Endodermal cell (in vitro differentiated cells): ENCODE data around the gene TMEM8B. TPM values are rescaled to one million over a fixed set of nuclear protein-coding genes. Genes with fewer than 3 reads are reported as not detected.

Source experiments
- DNase-seq: peaks from one replicate; pipeline ENCODE4 v3.0.0-alpha.2; 2017
- H3K27ac ChIP-seq: 2 replicates; pipeline ENCODE4 v1.5.1; 2013; ENCODE audit warnings: mild to moderate bottlenecking, low read depth, low read length, moderate library complexity
- H3K27me3 ChIP-seq: 2 replicates; pipeline ENCODE4 v1.6.1; 2013; ENCODE audit warnings: mild to moderate bottlenecking, low read length, moderate library complexity; ENCODE audit not compliant: insufficient read depth, control insufficient read depth, poor library complexity, severe bottlenecking
- H3K36me3 ChIP-seq: 2 replicates; pipeline ENCODE4 v1.7.0; 2013; ENCODE audit warnings: mild to moderate bottlenecking, low read length, moderate library complexity; ENCODE audit not compliant: control insufficient read depth, insufficient read depth
- H3K4me1 ChIP-seq: one replicate; pipeline ENCODE4 v1.7.0; 2013; ENCODE audit warnings: low read length; ENCODE audit not compliant: control insufficient read depth, insufficient read depth
- H3K4me3 ChIP-seq: 2 replicates; pipeline ENCODE4 v1.5.1; 2013; ENCODE audit warnings: mild to moderate bottlenecking, low read length, moderate library complexity
- H3K9ac ChIP-seq: 2 replicates; pipeline ENCODE4 v1.6.1; 2013; ENCODE audit warnings: mild to moderate bottlenecking, low read length, moderate library complexity; ENCODE audit not compliant: poor library complexity, severe bottlenecking; ENCODE audit errors: extremely low read depth
- H3K9me3 ChIP-seq: 2 replicates; pipeline ENCODE4 v1.6.1; 2013; ENCODE audit warnings: mild to moderate bottlenecking, low read length, moderate library complexity; ENCODE audit not compliant: control insufficient read depth
- H3K27ac Mint-ChIP-seq: 2 replicates; pipeline ENCODE4 v1.8.0; 2020; ENCODE audit warnings: mixed read lengths
- H3K27me3 Mint-ChIP-seq: 2 replicates; pipeline ENCODE4 v1.8.0; 2021; ENCODE audit warnings: mild to moderate bottlenecking, mixed read lengths; ENCODE audit not compliant: insufficient read depth
- H3K36me3 Mint-ChIP-seq: 2 replicates; pipeline ENCODE4 v1.8.0; 2020; ENCODE audit warnings: low read depth, mixed read lengths
- H3K4me1 Mint-ChIP-seq: 2 replicates; pipeline ENCODE4 v1.8.0; 2020; ENCODE audit warnings: mixed read lengths
- H3K4me3 Mint-ChIP-seq: 2 replicates; pipeline ENCODE4 v1.8.0; 2020; ENCODE audit warnings: mild to moderate bottlenecking, moderate library complexity, mixed read lengths
- H3K9me3 Mint-ChIP-seq: 2 replicates; pipeline ENCODE4 v1.8.0; 2020; ENCODE audit warnings: mild to moderate bottlenecking, mixed read lengths
- CTCF ChIP-seq: fragments of 200-600 bp; sonication (generic); conservative IDR thresholded peaks from 2 replicates; pipeline ENCODE4 v1.5.0; 2021; ENCODE audit warnings: antibody characterized with exemption, mild to moderate bottlenecking
- WGBS, 2 experiments: methylation state at CpG; one replicate each; pipeline versions ENCODE4 v1.1.5 to v1.1.7; 2013; ENCODE audit warnings: missing lambda C conversion rate in 2 of 2, mixed read lengths in 1 of 2; ENCODE audit not compliant: insufficient coverage in 1 of 2, insufficient read length in 1 of 2; 5-methylcytosine and 5-hydroxymethylcytosine counted together
- total RNA-seq, 2 donors: library from RNA; stranded (reverse); fragmentation: NEBNext Ultra II Directional in 1 of 2; extraction: Animal tissue kit (Norgen Biotek cat#: 25700) in 1 of 2; gene quantifications; 2 replicates in 1 of 2; 3 replicates in 1 of 2; pipeline ENCODE4 v1.2.1, GENCODE V29; 2021

The TMEM8B gene
- total RNA-seq, 2 donors from 2014 or later: 12.8 to 18.3 TPM

DNA sequence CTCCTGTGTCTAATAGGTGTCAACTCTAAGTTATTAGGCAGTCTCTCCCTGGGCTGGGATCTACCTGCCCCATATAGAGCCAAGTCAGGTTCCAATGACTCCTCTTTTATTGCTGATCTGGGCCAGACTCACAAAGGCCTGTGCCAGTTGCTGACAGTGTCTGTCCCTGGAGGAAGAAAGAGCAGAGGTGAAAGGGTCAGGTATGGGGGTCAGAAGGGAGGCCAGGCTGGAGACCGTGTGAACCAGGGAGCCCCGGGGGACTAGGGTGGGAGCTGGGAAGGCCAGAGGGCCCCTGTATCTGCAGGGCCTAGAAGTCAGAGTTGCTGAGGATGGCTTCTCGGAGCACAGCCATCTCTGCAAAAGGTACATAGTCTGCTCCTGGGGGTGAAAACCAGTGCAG is 10.7 kb upstream of the TMEM8B start:
- Mint-ChIP-seq H3K9me3 (no peaks in the 10 kb centered on the region), H3K4me3 (no peak overlapping the region), H3K27ac (no peak overlapping the region), H3K27me3 (peaks cover 5% of the 10 kb centered on the region), H3K4me1 (peaks cover 11% of the 10 kb centered on the region), H3K36me3 (no peaks in the 10 kb centered on the region)
- TF ChIP-seq CTCF: no peak
- WGBS, 2 experiments: 87 to 92% methylated on average over 2 to 3 of the region's 3 CpGs
- no peak for DNase-seq
- Histone ChIP-seq H3K4me3 (no peak overlapping the region), H3K36me3 (no peaks in the 10 kb centered on the region), H3K9ac (no peak overlapping the region), H3K4me1 (no peaks in the 10 kb centered on the region), H3K27ac (no peak overlapping the region), H3K9me3 (no peaks in the 10 kb centered on the region), H3K27me3 (peaks cover 11% of the 10 kb centered on the region)

GRCh38 chr9:35820076-35820475 is 9.0 kb upstream of the TMEM8B start:
- TF ChIP-seq CTCF: no peak
- no peak overlapping the region for H3K4me3 Mint-ChIP-seq
- no peak for DNase-seq

DNA sequence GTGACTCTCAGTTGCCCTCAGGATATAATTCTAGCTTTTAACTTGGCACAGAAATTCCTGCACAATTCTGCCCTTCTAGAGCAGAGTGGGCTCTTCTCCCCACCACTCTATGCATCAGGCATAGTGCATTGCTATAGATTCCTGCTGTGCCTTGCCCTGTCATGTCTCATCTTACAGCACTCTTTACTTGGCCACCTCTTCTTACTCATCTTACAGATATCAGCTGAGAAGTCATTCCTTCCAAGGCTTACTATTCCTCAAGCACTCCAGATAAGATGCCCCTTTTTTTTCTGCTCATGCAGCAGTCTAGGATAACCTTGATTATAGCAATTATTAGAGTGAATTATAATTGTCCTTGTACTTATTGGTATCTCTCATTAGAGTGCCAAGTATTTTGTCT is 6.1 kb upstream of the TMEM8B start:
- peaks cover 3% of the 10 kb centered on the region for H3K4me1 Mint-ChIP-seq
- Histone ChIP-seq H3K4me3 (no peak overlapping the region), H3K36me3 (no peaks in the 10 kb centered on the region), H3K9ac (no peak overlapping the region), H3K27ac (no peak overlapping the region), H3K4me1 (no peaks in the 10 kb centered on the region), H3K27me3 (peaks cover under 1% of the 10 kb centered on the region), H3K9me3 (no peaks in the 10 kb centered on the region)
- no peak for DNase-seq
- H3K36me3 Mint-ChIP-seq: no peaks in the 10 kb centered on the region
- H3K27ac Mint-ChIP-seq: no peak overlapping the region
- no peak overlapping the region for H3K4me3 Mint-ChIP-seq
- H3K9me3 Mint-ChIP-seq: no peaks in the 10 kb centered on the region
- peaks cover 5% of the 10 kb centered on the region for H3K27me3 Mint-ChIP-seq
- no peak for TF ChIP-seq CTCF

More at GRCh38 chr9:35820076-35820475, 9.0 kb upstream of the TMEM8B start:
- Mint-ChIP-seq H3K9me3 (no peaks in the 10 kb centered on the region), H3K4me1 (peaks cover 3% of the 10 kb centered on the region), H3K27me3 (peaks cover 5% of the 10 kb centered on the region), H3K36me3 (no peaks in the 10 kb centered on the region), H3K27ac (no peak overlapping the region)
- Histone ChIP-seq H3K4me1 (no peaks in the 10 kb centered on the region), H3K36me3 (no peaks in the 10 kb centered on the region), H3K9ac (no peak overlapping the region), H3K4me3 (no peak overlapping the region), H3K27ac (no peak overlapping the region), H3K9me3 (no peaks in the 10 kb centered on the region), H3K27me3 (peaks cover 11% of the 10 kb centered on the region)
